Measurements from ENCODE around the gene KCNG1.

GRCh38 chr20:50977066-50978021 lies 45.6 kb downstream of the KCNG1 start:
- TF ChIP-seq GATA2 (IDR thresholded peaks at IDR 0.05; ENCODE audit: low read depth, low read length) (no peak), GATA3 (IDR thresholded peaks at IDR 0.05; ENCODE audit: low read depth, low read length) (no peak)
